Skeletal muscle satellite cell (primary cell): ENCODE measurements around the gene PRKAG2.

Source experiments
- H3K27me3 ChIP-seq: 2 replicates; pipeline ENCODE4 v1.7.0; 2013; ENCODE audit warnings: low read length; ENCODE audit not compliant: control insufficient read depth, insufficient read depth
- H3K36me3 ChIP-seq: 2 replicates; pipeline ENCODE4 v1.7.0; 2013; ENCODE audit warnings: mild to moderate bottlenecking, control low read depth, low read length; ENCODE audit not compliant: insufficient read depth
- H3K4me1 ChIP-seq: 2 replicates; pipeline ENCODE4 v1.7.0; 2013; ENCODE audit warnings: low read length; ENCODE audit not compliant: control insufficient read depth, insufficient read depth
- H3K4me2 ChIP-seq: 2 replicates; pipeline ENCODE4 v1.7.0; 2013; ENCODE audit warnings: mild to moderate bottlenecking, low read length
- H3K4me3 ChIP-seq: 2 replicates; pipeline ENCODE4 v1.7.0; 2013; ENCODE audit warnings: low read length
- H3K9ac ChIP-seq: 2 replicates; pipeline ENCODE4 v1.7.0; 2013; ENCODE audit warnings: mild to moderate bottlenecking, low read depth, low read length, moderate library complexity
- H3K9me3 ChIP-seq: replicated peaks from 2 replicates; pipeline ENCODE4 v1.7.0; 2013; ENCODE audit warnings: mild to moderate bottlenecking, control low read depth, low read length

The PRKAG2 gene

DNA sequence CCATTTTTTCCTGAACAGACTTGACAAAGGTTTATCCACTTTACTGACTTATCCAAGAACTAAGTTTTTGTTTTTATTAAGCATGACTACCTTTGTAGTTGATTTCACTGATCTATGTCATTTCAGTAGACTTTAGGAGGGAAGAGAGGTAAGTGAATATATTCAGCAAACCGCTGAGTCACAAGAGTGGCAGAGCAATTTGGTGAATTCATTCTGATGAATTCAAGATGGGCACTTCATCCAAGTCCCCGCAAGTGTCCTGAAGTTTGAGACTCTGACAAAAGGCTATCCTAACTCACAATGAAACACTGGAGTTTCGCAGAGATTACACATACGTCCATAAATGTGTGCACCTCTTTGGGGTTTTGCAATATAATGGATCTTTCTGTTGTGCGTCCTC lies 255.0 kb downstream of the PRKAG2 start:
- H3K4me2 ChIP-seq: no peak overlapping the region
- H3K9ac ChIP-seq: no peak overlapping the region
- H3K9me3 ChIP-seq: no peaks in the 10 kb centered on the region
- H3K4me3 ChIP-seq: no peak overlapping the region
- H3K36me3 ChIP-seq: no peaks in the 10 kb centered on the region
- H3K27me3 ChIP-seq: no peaks in the 10 kb centered on the region
- H3K4me1 ChIP-seq: peaks cover 24% of the 10 kb centered on the region

DNA sequence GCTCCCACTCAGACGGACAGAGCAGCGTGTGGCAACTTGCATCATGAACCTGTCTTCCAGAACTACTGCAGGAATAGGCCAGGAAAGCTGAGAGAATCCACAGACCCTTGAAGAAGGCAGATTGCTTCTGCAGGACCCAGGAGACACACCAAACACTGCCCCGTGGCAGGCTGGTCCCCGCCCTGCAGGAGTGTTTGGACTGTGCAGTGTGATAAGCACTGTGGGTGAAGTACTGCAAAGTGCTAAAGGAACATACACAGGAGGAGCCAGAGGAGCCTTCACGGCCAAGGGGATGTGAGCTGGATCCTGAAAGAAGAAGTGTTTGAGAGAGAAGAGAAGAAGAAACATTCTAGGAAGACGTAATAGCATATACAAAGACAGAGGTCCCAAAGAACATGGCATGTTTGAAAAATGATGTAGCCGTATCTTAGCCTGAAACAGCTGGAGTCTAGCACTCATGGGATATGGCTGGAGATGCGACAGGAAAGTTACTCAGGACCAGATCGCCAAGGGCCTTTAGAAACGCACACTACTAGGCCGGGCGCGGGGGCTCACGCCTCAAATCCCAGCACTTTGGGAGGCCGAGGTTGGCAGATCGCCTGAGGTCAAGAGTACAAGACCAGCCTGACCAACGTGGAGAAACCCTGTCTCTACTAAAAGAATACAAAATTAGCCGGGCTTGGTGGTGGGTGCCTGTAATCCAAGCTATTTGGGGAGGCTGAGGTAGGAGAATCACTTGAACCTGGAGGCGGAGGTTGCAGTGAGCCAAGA lies 260.3 kb downstream of the PRKAG2 start:
- H3K4me3 ChIP-seq: no peak overlapping the region
- H3K36me3 ChIP-seq: no peaks in the 10 kb centered on the region
- no peak overlapping the region for H3K4me2 ChIP-seq
- no peaks in the 10 kb centered on the region for H3K27me3 ChIP-seq
- H3K9me3 ChIP-seq: no peaks in the 10 kb centered on the region
- H3K9ac ChIP-seq: no peak overlapping the region
- no peaks in the 10 kb centered on the region for H3K4me1 ChIP-seq

DNA sequence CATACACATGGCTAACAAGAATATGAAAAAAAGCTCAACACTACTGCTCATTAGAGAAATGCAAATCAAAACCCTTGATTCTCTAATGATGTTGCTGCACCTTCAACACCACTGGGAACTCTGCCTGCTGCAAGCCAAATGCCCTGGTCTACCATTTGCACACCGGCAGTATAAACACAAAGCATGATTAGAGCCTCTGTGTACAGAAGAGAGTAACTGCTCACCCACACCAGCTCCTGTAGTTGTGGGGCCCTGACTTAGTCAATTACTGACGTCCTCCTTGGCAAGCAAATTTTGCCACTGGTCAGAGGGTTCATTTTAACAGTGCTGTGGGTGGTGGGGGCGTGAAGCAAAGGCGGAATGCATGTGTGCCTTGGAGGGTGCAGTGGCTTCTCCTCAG lies 261.1 kb downstream of the PRKAG2 start:
- no peaks in the 10 kb centered on the region for H3K9me3 ChIP-seq
- H3K4me1 ChIP-seq: no peaks in the 10 kb centered on the region
- H3K36me3 ChIP-seq: no peaks in the 10 kb centered on the region
- H3K4me3 ChIP-seq: no peak overlapping the region
- H3K9ac ChIP-seq: no peak overlapping the region
- no peak overlapping the region for H3K4me2 ChIP-seq
- no peaks in the 10 kb centered on the region for H3K27me3 ChIP-seq

DNA sequence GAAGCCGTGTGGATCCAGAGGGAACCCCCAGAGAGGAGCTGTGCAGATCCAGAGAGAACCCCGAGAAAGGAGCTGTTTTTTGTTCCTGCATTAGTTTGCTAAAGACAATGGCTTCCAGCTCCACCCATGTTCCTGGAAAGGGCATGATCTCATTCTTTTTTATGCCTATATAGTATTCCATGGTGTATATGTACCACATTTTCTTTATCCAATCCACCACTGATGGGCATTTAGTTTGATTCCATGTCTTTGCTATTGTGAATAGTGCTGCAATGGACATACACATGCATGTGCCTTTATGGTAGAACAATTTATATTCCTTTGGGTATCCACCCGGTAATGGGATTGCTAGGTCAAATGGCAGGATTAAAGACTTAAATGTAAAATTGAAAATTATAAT lies 261.9 kb downstream of the PRKAG2 start:
- Histone ChIP-seq H3K27me3 (no peaks in the 10 kb centered on the region), H3K36me3 (no peaks in the 10 kb centered on the region), H3K9me3 (no peaks in the 10 kb centered on the region), H3K4me3 (no peak overlapping the region), H3K4me1 (no peaks in the 10 kb centered on the region), H3K9ac (no peak overlapping the region), H3K4me2 (no peak overlapping the region)

DNA sequence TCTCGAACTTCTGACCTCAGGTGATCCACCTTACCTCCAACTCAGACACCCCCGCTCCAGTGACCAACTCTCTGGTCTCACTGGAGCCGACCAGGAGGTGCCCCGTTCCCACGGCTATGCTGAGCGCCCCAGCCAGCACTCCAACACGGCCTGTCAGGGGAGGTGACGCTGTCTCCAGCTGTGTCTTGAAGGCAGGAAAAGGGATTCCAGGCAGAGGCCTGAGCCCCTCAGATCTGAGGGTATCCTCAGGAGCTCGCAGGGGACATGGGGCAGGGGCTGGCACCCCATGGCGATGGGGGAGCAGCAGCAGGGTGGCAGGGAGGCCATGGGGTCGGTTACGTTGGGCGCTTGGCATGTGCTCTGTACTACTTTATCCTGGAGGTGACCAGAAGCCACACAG lies 262.9 kb downstream of the PRKAG2 start:
- H3K4me1 ChIP-seq: no peaks in the 10 kb centered on the region
- H3K4me3 ChIP-seq: no peak overlapping the region
- no peak overlapping the region for H3K4me2 ChIP-seq
- no peaks in the 10 kb centered on the region for H3K9me3 ChIP-seq
- no peaks in the 10 kb centered on the region for H3K27me3 ChIP-seq
- no peak overlapping the region for H3K9ac ChIP-seq
- no peaks in the 10 kb centered on the region for H3K36me3 ChIP-seq

DNA sequence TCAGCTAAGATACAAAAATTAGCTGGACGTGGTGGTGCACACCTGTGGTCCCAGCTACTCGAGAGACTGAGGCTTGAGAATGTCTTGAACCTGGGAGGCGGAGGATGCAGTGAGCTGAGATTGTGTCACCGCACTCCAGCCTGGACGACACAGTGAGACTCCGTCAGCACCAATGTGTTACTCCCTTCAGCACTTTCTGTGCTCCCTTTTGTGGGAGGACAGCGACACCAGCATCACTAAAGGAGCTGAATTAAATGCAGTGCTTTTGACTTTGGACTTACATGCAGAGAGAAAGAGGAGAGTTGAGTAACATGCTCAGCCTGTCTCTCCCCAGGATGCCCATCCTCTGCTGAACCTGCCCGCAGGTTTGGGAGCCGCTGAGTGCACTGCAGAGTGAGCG lies 265.0 kb downstream of the PRKAG2 start:
- H3K27me3 ChIP-seq: no peaks in the 10 kb centered on the region
- H3K9me3 ChIP-seq: no peaks in the 10 kb centered on the region
- H3K36me3 ChIP-seq: no peaks in the 10 kb centered on the region
- H3K4me3 ChIP-seq: no peak overlapping the region
- peaks cover 9% of the 10 kb centered on the region for H3K4me1 ChIP-seq
- no peak overlapping the region for H3K4me2 ChIP-seq
- no peak overlapping the region for H3K9ac ChIP-seq

DNA sequence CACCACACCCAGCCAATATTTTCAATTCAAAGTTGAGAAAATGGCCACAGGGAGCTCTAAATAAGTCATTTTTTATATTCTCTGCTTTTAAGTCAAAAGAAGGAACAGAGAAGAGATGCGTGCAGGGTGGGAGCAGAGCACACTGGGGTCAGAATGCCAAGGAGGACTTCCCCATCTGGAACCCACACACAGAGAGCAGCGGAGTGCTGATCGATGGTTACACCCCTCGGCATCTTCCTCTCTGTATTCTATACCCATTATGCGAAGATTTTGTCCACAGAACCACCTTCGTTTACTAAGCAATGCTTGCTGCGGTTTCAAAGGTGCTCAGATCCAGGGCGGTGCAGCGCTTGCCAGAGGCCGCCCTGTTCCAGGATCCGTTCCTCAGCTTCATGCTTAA lies 265.9 kb downstream of the PRKAG2 start:
- H3K4me3 ChIP-seq: no peak overlapping the region
- no peaks in the 10 kb centered on the region for H3K36me3 ChIP-seq
- peaks cover 9% of the 10 kb centered on the region for H3K4me1 ChIP-seq
- no peaks in the 10 kb centered on the region for H3K9me3 ChIP-seq
- no peaks in the 10 kb centered on the region for H3K27me3 ChIP-seq
- H3K4me2 ChIP-seq: no peak overlapping the region
- H3K9ac ChIP-seq: no peak overlapping the region

DNA sequence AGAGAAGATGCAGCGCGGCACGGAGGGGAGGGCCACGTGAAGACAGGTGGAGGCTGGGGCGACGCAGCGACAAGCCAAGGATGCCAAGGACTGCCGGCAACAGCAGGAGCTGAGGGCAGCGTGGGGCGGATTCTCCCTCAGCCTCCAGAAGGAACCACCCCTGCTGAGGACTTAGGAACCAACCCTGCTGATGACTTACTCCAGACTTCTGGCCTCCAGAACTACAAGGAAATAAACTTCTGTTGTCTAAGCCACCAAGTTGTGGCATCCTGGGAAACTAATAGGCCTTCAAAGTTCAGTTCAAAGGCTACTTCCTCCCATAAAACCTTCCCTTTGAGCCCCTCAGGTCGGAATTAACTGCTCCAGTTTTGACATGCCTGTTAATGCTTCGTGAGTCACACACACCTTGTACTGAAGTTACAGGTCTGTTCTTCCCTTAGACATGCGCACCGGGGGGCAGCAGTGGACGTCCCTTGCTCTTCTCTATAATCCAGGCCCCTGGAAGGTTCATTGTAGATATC lies 268.8 kb downstream of the PRKAG2 start:
- Histone ChIP-seq H3K27me3 (no peaks in the 10 kb centered on the region), H3K4me2 (no peak overlapping the region), H3K9ac (no peak overlapping the region), H3K4me1 (peaks cover 9% of the 10 kb centered on the region), H3K4me3 (no peak overlapping the region), H3K36me3 (peaks cover 6% of the 10 kb centered on the region), H3K9me3 (no peaks in the 10 kb centered on the region)

DNA sequence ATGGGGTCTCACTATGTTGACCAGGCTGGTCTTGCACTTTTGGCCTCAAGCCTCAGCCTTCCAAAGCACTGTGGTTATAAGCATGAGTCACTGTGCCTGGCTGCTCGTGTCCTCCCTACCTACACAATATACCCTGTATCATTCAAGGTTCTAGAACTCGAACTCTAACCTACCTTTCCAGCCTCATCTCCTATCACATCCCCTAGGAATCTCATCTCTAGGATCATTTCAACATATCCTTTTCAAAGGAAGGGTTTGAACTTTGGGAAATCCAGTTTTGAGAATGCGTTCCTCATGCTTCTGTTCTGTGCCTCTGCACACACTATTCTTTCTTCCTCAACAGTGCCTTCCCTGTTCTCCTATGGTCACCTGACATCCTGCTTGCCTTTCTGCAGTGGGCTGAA lies 269.4 kb downstream of the PRKAG2 start:
- H3K4me1 ChIP-seq: peaks cover 9% of the 10 kb centered on the region
- no peak overlapping the region for H3K4me2 ChIP-seq
- H3K9me3 ChIP-seq: no peaks in the 10 kb centered on the region
- no peak overlapping the region for H3K4me3 ChIP-seq
- H3K36me3 ChIP-seq: peaks cover 6% of the 10 kb centered on the region
- H3K9ac ChIP-seq: no peak overlapping the region
- no peaks in the 10 kb centered on the region for H3K27me3 ChIP-seq

DNA sequence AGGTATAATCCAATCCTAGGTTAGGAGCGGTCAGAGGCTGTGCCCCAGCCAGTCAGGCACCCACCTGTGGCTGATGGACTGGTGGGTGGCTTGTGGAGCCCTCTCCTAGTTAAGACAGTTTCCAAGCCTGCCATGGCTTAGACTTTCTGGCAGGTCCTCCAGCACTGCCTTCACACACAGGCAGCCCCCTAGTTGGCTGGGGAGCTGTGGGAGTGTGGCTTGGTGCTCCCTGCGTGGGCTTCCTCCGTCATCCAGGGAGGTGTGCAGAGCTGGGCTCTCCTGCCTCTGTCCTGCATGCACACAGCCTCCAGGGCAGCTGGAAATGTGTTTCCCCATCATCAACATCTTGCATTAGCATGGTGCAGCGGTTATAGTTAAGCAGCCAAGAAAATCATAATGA lies 273.0 kb downstream of the PRKAG2 start:
- H3K9me3 ChIP-seq: no peaks in the 10 kb centered on the region
- H3K27me3 ChIP-seq: no peaks in the 10 kb centered on the region
- peaks cover 6% of the 10 kb centered on the region for H3K36me3 ChIP-seq
- peaks cover 33% of the 10 kb centered on the region for H3K4me1 ChIP-seq
- H3K4me3 ChIP-seq: no peak overlapping the region
- no peak overlapping the region for H3K9ac ChIP-seq
- H3K4me2 ChIP-seq: no peak overlapping the region

DNA sequence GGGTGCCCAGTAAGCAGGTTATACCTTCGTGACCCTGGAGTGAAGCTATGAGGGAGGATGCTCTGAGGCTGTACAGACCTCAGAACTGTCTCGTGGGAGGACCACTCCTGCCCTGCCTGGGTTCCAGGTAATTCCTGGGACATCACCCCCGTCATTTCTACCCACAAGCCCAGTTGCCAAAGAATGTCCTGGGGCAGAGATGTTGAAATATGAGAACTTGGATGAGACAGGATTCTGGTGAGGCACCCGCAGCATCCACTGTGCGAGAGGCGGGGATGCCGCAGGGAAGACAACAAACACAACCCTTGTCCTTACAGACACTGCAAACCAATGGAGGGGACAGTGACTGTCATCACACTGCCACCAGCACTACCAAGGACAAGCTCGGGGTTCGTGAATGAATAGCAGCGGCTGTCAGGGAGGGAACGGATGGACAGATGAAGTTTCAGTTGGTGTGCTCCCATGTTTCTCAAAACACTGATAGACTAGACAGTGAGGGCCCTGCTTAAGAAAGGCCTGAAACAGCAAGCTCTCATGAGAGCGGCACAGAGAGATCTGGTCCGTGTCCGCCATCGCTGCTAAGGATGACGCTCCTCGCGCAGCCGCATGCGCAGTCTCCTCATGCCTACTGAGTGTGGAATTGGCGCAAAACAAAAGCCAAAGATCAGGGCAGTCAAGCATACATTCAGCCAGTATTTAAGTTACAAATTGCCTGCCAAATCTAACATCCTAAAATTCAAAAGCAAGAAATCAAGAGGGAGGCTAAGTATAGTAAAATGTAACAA lies 275.2 kb downstream of the PRKAG2 start:
- no peak overlapping the region for H3K9ac ChIP-seq
- peaks cover 6% of the 10 kb centered on the region for H3K36me3 ChIP-seq
- no peak overlapping the region for H3K4me2 ChIP-seq
- no peak overlapping the region for H3K4me3 ChIP-seq
- peaks cover 36% of the 10 kb centered on the region for H3K4me1 ChIP-seq
- no peaks in the 10 kb centered on the region for H3K9me3 ChIP-seq
- no peaks in the 10 kb centered on the region for H3K27me3 ChIP-seq
